DMS79 treated with DMSO at 0.1 percent for 48 hours (cell line): ENCODE results near the gene GNB1L.

Source experiments
- DNase-seq: peaks from one replicate; lab custom pipeline; 2025; lab: John Stamatoyannopoulos, UW

GNB1L gene

GRCh38 chr22:19760951-19761724 is 93.5 kb downstream of the GNB1L start:
- no peak for DNase-seq

GRCh38 chr22:19760058-19760950 is 94.4 kb downstream of the GNB1L start, which contains the start of gene TBX1:
TSS of gene TBX1 (plus strand) at chr22:19760778. CDS start at chr22:19760844, 66 bp downstream.
- DNase-seq: peak; percentile 1

GRCh38 chr22:19759427-19760057 is 95.1 kb downstream of the GNB1L start:
- DNase-seq: peak; percentile 26

- no peak for DNase-seq
Measured at GRCh38 chr22:19758896-19759426, 95.7 kb downstream of the GNB1L start.

GRCh38 chr22:19757985-19758895 is 96.4 kb downstream of the GNB1L start:
- DNase-seq: no peak

- no peak for DNase-seq
Measured at GRCh38 chr22:19757140-19757984, 97.3 kb downstream of the GNB1L start.

GRCh38 chr22:19756288-19757128 is 98.2 kb downstream of the GNB1L start:
- DNase-seq: peak; percentile 8

GRCh38 chr22:19755722-19756287 is 98.9 kb downstream of the GNB1L start:
- DNase-seq: no peak

- no peak for DNase-seq
Measured at GRCh38 chr22:19755145-19755710, 99.4 kb downstream of the GNB1L start.

- DNase-seq: no peak
Measured at GRCh38 chr22:19754701-19755144, 100.0 kb downstream of the GNB1L start.

GRCh38 chr22:19753996-19754700 is 100.5 kb downstream of the GNB1L start:
- DNase-seq: no peak

- DNase-seq: no peak
Measured at GRCh38 chr22:19753090-19753842, 101.4 kb downstream of the GNB1L start.

- no peak for DNase-seq
Measured at GRCh38 chr22:19751497-19752245, 103.0 kb downstream of the GNB1L start.

- no peak for DNase-seq
Measured at GRCh38 chr22:19750507-19751490, 103.9 kb downstream of the GNB1L start.

- no peak for DNase-seq
Measured at GRCh38 chr22:19749876-19750275, 104.8 kb downstream of the GNB1L start.
